Measurements from ENCODE around the gene FRS3. TPM values are rescaled to one million over a fixed set of nuclear protein-coding genes. Genes with fewer than 3 reads are reported as not detected.

Gene FRS3
- total and polyA plus RNA-seq, 9 of the 15 experiments (the other 6 are each of a cell fraction or from before 2014, with no cell fraction given), result 0.03 to 3.7 (median 1.6) TPM

DNA sequence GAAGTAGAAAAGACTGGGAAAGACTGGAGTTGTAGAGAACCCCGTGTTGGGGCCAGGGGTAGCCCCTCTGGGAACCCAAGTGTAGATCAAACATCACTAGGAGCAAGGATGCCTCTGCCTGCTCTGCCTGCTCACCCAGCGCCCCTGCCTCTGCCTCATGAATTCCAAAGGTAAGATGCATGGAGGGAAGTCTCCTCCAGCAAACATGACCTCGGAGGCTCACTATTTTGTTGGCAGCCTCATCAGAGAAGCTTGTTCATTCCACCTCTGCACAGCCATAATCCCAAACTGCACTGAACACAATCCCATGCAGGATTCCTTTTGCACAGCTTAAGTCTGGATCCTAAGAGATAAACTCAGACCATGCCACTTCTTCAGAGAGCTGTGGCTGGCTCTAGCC, 4.9 kb downstream of the FRS3 start:
- H3K27me3 ChIP-seq (ENCODE audit: control insufficient read depth in 2 of 2, insufficient read depth in 2 of 2, low read length in 2 of 2), result no peaks in the 10 kb centered on the region
- intact Hi-C loops (cut with micrococcal nuclease), result loop anchor here (5.0 kb wide), 2 partner anchors 173 to 408 kb away; no protein-coding TSS in a partner anchor
- H4K20me1 ChIP-seq (replicated peaks; ENCODE audit: control insufficient read depth, insufficient read depth, low read length), result no peaks in the 10 kb centered on the region; the same call in 1 of the 2 replicates
- BruUV-seq (replicated peaks), result no TSS peak
- peaks cover 6% of the 10 kb centered on the region; the same call in 1 of the 3 replicates for H3K79me2 ChIP-seq (ENCODE audit: control insufficient read depth, insufficient read depth, low read length)
- no peak overlapping the region for H2AFZ ChIP-seq (ENCODE audit: low read depth, low read length)
- H3K9ac ChIP-seq (ENCODE audit: insufficient read depth in 1 of 2, low read depth in 2 of 2, low read length in 2 of 2), result no peak overlapping the region
- no peak overlapping the region for H3K4me2 ChIP-seq (ENCODE audit: insufficient read depth, low read length)
- no peak overlapping the region for H3K4me3 ChIP-seq
- no peak overlapping the region for H3K27ac ChIP-seq (ENCODE audit: extremely low read depth, low read depth, low read length)
- 23% methylated on average over 3 of the region's 3 CpGs for WGBS (ENCODE audit: insufficient coverage, low coverage, missing lambda C conversion rate)
- peaks cover 0 to 18% of the 10 kb centered on the region in 2 experiments; a peak in 3 of 5 replicates for H3K4me1 ChIP-seq (replicated peaks in 1 of 2; ENCODE audit: control insufficient read depth in 2 of 2, insufficient read depth in 2 of 2, low read length in 2 of 2)
- peaks cover 22% of the 10 kb centered on the region; the same call in 2 of the 3 replicates for H3K36me3 ChIP-seq (ENCODE audit: control insufficient read depth, insufficient read depth, low read length)
- in situ Hi-C loops (cut with MboI), result loop anchor here (5.0 kb wide), 1 partner anchor 38 kb away; the partner anchor contains the start of gene TFEB
- no peak for FAIRE-seq
- no peaks in the 10 kb centered on the region for H3K9me3 ChIP-seq (replicated peaks; ENCODE audit: control insufficient read depth, insufficient read depth, low read depth, low read length)
- H3K9me1 ChIP-seq (ENCODE audit: control insufficient read depth, insufficient read depth, low read length), result no peaks in the 10 kb centered on the region
- CTCF ChIA-PET (ENCODE audit: low intra/inter-chr PET ratio), result interaction anchor here (0.6 to 4.3 kb wide), 4 partner anchors 40 to 407 kb away, joined by 3 to 30 read pairs (median 15); partner anchors contain the start of gene TFEB
- POLR2A ChIA-PET, result interaction anchor here (1.4 kb wide), 1 partner anchor 18 kb away, joined by 3 read pairs; no protein-coding TSS in a partner anchor
- no peak for ATAC-seq
- no peak for DNase-seq (ENCODE audit: extremely low read depth in 1 of 4, low spot score in 3 of 4)
- no peak for TF ChIP-seq RBM22 (IDR thresholded peaks at IDR 0.05; ENCODE audit: low read depth, low read length, poor library complexity, severe bottlenecking)
- no peak for TF ChIP-seq MAZ (CRISPR knock-in tag; conservative IDR thresholded peaks at IDR 0.05 in 1 of 2, IDR thresholded peaks at IDR 0.05 in 1 of 2)
- TF ChIP-seq SUPT5H (IDR thresholded peaks at IDR 0.05), result no peak
- no peak for TF ChIP-seq TAF15 (IDR thresholded peaks at IDR 0.05; ENCODE audit: low read depth, low read length)
- TF ChIP-seq SMAD1 (IDR thresholded peaks at IDR 0.05; ENCODE audit: low read depth, low read length, partially characterized antibody), result no peak
- no peak for TF ChIP-seq NEUROD1 (IDR thresholded peaks at IDR 0.05; ENCODE audit: borderline replicate concordance, low read depth, low read length, partially characterized antibody)
- TF ChIP-seq, protein P1, sequence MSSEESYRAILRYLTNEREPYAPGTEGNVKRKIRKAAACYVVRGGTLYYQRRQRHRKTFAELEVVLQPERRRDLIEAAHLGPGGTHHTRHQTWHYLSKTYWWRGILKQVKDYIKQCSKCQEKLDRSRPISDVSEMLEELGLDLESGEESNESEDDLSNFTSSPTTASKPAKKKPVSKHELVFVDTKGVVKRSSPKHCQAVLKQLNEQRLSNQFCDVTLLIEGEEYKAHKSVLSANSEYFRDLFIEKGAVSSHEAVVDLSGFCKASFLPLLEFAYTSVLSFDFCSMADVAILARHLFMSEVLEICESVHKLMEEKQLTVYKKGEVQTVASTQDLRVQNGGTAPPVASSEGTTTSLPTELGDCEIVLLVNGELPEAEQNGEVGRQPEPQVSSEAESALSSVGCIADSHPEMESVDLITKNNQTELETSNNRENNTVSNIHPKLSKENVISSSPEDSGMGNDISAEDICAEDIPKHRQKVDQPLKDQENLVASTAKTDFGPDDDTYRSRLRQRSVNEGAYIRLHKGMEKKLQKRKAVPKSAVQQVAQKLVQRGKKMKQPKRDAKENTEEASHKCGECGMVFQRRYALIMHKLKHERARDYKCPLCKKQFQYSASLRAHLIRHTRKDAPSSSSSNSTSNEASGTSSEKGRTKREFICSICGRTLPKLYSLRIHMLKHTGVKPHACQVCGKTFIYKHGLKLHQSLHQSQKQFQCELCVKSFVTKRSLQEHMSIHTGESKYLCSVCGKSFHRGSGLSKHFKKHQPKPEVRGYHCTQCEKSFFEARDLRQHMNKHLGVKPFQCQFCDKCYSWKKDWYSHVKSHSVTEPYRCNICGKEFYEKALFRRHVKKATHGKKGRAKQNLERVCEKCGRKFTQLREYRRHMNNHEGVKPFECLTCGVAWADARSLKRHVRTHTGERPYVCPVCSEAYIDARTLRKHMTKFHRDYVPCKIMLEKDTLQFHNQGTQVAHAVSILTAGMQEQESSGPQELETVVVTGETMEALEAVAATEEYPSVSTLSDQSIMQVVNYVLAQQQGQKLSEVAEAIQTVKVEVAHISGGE (CRISPR knock-in tag; IDR thresholded peaks at IDR 0.05), result no peak
- no peak for TF ChIP-seq TAF9B (IDR thresholded peaks at IDR 0.05; ENCODE audit: partially characterized antibody)
- TF ChIP-seq ZNF431 (CRISPR knock-in tag; IDR thresholded peaks at IDR 0.05), result no peak
- no peak for TF ChIP-seq XRCC5 (IDR thresholded peaks at IDR 0.05; ENCODE audit: low read depth, low read length)
- TF ChIP-seq KDM4B (IDR thresholded peaks at IDR 0.05; ENCODE audit: borderline replicate concordance in 2 of 2, low read depth in 1 of 2), result no peak
- TF ChIP-seq ZSCAN29 (IDR thresholded peaks at IDR 0.05), result no peak
- TF ChIP-seq, protein P2, sequence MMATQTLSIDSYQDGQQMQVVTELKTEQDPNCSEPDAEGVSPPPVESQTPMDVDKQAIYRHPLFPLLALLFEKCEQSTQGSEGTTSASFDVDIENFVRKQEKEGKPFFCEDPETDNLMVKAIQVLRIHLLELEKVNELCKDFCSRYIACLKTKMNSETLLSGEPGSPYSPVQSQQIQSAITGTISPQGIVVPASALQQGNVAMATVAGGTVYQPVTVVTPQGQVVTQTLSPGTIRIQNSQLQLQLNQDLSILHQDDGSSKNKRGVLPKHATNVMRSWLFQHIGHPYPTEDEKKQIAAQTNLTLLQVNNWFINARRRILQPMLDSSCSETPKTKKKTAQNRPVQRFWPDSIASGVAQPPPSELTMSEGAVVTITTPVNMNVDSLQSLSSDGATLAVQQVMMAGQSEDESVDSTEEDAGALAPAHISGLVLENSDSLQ (IDR thresholded peaks at IDR 0.05), result no peak
- no peak for TF ChIP-seq ZNF589 (CRISPR knock-in tag; IDR thresholded peaks at IDR 0.05; ENCODE audit: low read depth)
- TF ChIP-seq XRCC4 (IDR thresholded peaks at IDR 0.05; ENCODE audit: extremely low read depth, insufficient read depth, insufficient read length), result no peak
- TF ChIP-seq, protein P3, sequence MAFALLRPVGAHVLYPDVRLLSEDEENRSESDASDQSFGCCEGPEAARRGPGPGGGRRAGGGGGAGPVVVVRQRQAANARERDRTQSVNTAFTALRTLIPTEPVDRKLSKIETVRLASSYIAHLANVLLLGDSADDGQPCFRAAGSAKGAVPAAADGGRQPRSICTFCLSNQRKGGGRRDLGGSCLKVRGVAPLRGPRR (CRISPR knock-in tag; IDR thresholded peaks at IDR 0.05), result no peak
- no peak for TF ChIP-seq HSF4 (CRISPR knock-in tag; IDR thresholded peaks at IDR 0.05; ENCODE audit: borderline replicate concordance)

Measured in K562 (cell line).